ENCODE measurements around the gene LYPD6. TPM values are rescaled to one million over a fixed set of nuclear protein-coding genes. Genes with fewer than 3 reads are reported as not detected.

The LYPD6 gene
- total and polyA plus RNA-seq, 4 donors = 0.15 to 0.42 (median 0.23) TPM

DNA sequence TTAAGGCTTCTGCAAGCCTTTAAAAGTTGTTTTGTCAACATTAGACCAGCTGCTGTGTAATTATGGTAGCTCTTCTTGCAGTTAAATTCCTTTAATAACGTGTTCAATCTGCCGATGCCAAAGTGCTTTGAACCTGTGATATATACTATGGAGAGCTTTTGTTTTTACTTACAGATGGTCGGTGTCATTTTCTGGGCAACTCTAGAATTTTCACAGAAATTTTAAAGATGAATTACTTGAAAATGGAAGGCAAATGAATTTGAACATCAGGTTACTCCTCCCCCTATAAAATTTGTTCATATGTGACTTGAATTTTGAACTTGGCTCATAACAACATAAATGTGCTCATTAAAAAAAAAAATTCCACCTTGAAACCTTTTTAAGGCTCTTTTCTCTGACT lies 23.0 kb downstream of the LYPD6 start:
- no peaks in the 10 kb centered on the region for H3K27me3 ChIP-seq (ENCODE audit: control insufficient read depth in 4 of 4, insufficient read depth in 4 of 4, low read length in 3 of 4)
- H3K9ac ChIP-seq (ENCODE audit: low read depth in 1 of 2, low read length in 2 of 2) = no peak overlapping the region
- 91% methylated on average over 3 of the region's 3 CpGs for whole genome bisulfite sequencing
- no peak overlapping the region for H3K4me3 ChIP-seq (ENCODE audit: low read depth in 1 of 3, low read length in 3 of 3)
- no peak for DNase-seq (ENCODE audit: low spot score)
- H3K27ac ChIP-seq (ENCODE audit: low read depth in 1 of 2, low read length in 2 of 2) = no peak overlapping the region
- no peaks in the 10 kb centered on the region for H3K36me3 ChIP-seq (ENCODE audit: control insufficient read depth in 4 of 4, insufficient read depth in 3 of 4, low read depth in 1 of 4, low read length in 3 of 4)
- no peaks in the 10 kb centered on the region for H3K9me3 ChIP-seq (ENCODE audit: control insufficient read depth in 4 of 4, low read length in 3 of 4)
- peaks cover 0 to 3% (median under 1%) of the 10 kb centered on the region in 4 donors for H3K4me1 ChIP-seq (ENCODE audit: control insufficient read depth in 4 of 4, insufficient read depth in 4 of 4, low read length in 3 of 4)
- TF ChIP-seq FOXA2 (IDR thresholded peaks at IDR 0.05) (no peak), EGR1 (IDR thresholded peaks at IDR 0.05; ENCODE audit: low read depth in 2 of 2) (no peak), NR2F2 (IDR thresholded peaks at IDR 0.05) (no peak), FOXA1 (IDR thresholded peaks at IDR 0.05) (no peak), RXRA (IDR thresholded peaks at IDR 0.05) (no peak), YY1 (IDR thresholded peaks at IDR 0.05) (no peak), TAF1 (conservative IDR thresholded peaks at IDR 0.05) (no peak), SP1 (IDR thresholded peaks at IDR 0.05) (no peak), RAD21 (IDR thresholded peaks at IDR 0.05) (no peak), HNF4G (IDR thresholded peaks at IDR 0.05) (no peak), JUND (IDR thresholded peaks at IDR 0.05) (no peak), HNF4A (conservative IDR thresholded peaks at IDR 0.05) (no peak)
- TF ChIP-seq, protein P1, sequence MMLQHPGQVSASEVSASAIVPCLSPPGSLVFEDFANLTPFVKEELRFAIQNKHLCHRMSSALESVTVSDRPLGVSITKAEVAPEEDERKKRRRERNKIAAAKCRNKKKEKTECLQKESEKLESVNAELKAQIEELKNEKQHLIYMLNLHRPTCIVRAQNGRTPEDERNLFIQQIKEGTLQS (IDR thresholded peaks at IDR 0.05) = no peak
- TF ChIP-seq, protein P2, sequence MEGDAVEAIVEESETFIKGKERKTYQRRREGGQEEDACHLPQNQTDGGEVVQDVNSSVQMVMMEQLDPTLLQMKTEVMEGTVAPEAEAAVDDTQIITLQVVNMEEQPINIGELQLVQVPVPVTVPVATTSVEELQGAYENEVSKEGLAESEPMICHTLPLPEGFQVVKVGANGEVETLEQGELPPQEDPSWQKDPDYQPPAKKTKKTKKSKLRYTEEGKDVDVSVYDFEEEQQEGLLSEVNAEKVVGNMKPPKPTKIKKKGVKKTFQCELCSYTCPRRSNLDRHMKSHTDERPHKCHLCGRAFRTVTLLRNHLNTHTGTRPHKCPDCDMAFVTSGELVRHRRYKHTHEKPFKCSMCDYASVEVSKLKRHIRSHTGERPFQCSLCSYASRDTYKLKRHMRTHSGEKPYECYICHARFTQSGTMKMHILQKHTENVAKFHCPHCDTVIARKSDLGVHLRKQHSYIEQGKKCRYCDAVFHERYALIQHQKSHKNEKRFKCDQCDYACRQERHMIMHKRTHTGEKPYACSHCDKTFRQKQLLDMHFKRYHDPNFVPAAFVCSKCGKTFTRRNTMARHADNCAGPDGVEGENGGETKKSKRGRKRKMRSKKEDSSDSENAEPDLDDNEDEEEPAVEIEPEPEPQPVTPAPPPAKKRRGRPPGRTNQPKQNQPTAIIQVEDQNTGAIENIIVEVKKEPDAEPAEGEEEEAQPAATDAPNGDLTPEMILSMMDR (IDR thresholded peaks at IDR 0.05; ENCODE audit: low read depth, low read length, missing input control) = no peak
- TF ChIP-seq, protein P3, sequence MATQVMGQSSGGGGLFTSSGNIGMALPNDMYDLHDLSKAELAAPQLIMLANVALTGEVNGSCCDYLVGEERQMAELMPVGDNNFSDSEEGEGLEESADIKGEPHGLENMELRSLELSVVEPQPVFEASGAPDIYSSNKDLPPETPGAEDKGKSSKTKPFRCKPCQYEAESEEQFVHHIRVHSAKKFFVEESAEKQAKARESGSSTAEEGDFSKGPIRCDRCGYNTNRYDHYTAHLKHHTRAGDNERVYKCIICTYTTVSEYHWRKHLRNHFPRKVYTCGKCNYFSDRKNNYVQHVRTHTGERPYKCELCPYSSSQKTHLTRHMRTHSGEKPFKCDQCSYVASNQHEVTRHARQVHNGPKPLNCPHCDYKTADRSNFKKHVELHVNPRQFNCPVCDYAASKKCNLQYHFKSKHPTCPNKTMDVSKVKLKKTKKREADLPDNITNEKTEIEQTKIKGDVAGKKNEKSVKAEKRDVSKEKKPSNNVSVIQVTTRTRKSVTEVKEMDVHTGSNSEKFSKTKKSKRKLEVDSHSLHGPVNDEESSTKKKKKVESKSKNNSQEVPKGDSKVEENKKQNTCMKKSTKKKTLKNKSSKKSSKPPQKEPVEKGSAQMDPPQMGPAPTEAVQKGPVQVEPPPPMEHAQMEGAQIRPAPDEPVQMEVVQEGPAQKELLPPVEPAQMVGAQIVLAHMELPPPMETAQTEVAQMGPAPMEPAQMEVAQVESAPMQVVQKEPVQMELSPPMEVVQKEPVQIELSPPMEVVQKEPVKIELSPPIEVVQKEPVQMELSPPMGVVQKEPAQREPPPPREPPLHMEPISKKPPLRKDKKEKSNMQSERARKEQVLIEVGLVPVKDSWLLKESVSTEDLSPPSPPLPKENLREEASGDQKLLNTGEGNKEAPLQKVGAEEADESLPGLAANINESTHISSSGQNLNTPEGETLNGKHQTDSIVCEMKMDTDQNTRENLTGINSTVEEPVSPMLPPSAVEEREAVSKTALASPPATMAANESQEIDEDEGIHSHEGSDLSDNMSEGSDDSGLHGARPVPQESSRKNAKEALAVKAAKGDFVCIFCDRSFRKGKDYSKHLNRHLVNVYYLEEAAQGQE (IDR thresholded peaks at IDR 0.05) = no peak
- TF ChIP-seq, protein P4, sequence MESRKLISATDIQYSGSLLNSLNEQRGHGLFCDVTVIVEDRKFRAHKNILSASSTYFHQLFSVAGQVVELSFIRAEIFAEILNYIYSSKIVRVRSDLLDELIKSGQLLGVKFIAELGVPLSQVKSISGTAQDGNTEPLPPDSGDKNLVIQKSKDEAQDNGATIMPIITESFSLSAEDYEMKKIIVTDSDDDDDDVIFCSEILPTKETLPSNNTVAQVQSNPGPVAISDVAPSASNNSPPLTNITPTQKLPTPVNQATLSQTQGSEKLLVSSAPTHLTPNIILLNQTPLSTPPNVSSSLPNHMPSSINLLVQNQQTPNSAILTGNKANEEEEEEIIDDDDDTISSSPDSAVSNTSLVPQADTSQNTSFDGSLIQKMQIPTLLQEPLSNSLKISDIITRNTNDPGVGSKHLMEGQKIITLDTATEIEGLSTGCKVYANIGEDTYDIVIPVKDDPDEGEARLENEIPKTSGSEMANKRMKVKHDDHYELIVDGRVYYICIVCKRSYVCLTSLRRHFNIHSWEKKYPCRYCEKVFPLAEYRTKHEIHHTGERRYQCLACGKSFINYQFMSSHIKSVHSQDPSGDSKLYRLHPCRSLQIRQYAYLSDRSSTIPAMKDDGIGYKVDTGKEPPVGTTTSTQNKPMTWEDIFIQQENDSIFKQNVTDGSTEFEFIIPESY (IDR thresholded peaks at IDR 0.05) = no peak

DNA sequence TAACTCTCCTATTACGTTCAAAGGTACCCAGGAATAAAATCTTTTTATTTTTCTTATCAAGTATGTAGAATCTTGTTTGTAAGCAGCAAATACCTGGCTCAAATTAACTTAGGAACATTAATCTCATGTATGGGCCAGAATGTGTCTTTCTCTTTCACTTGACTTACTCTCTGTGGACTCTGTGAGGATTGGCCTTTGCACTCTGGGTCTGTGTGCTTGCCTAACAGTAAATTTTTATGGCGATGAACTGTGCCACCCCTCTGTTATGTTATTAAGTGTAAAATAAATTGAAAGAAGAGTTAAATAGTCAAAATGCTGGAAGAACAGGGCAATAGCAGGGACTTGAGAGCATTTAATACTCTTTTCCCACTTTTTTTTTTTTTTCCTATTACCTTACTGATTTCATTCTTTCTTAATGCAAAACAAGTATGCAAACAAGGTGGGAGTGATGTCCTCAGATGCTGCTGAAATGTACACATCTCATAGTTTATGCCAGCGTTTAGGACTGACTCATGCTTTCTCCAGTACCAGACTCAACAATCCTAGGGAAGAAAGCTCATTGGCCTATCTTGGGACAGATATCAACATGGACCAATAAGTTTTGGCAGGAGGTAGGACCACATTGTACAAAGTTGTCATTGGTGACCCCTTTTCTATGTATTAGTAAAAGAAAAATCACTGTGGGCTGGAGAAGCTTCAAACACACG lies 25.5 kb downstream of the LYPD6 start:
- Histone ChIP-seq H3K27ac (ENCODE audit: low read depth in 1 of 2, low read length in 2 of 2) (no peak overlapping the region), H3K4me1 (ENCODE audit: control insufficient read depth in 4 of 4, insufficient read depth in 4 of 4, low read length in 3 of 4) (peaks cover 0 to 3% (median under 1%) of the 10 kb centered on the region in 4 donors), H3K9me3 (ENCODE audit: control insufficient read depth in 4 of 4, low read length in 3 of 4) (no peaks in the 10 kb centered on the region), H3K27me3 (ENCODE audit: control insufficient read depth in 4 of 4, insufficient read depth in 4 of 4, low read length in 3 of 4) (no peaks in the 10 kb centered on the region), H3K9ac (ENCODE audit: low read depth in 1 of 2, low read length in 2 of 2) (no peak overlapping the region), H3K4me3 (ENCODE audit: low read depth in 1 of 3, low read length in 3 of 3) (no peak overlapping the region), H3K36me3 (ENCODE audit: control insufficient read depth in 4 of 4, insufficient read depth in 3 of 4, low read depth in 1 of 4, low read length in 3 of 4) (no peaks in the 10 kb centered on the region)
- no peak for DNase-seq (ENCODE audit: low spot score)
- whole genome bisulfite sequencing = 57% methylated on average over 4 of the region's 4 CpGs
- TF ChIP-seq JUND (IDR thresholded peaks at IDR 0.05) (no peak), EGR1 (IDR thresholded peaks at IDR 0.05; ENCODE audit: low read depth in 2 of 2) (no peak), RAD21 (IDR thresholded peaks at IDR 0.05) (no peak), FOXA1 (IDR thresholded peaks at IDR 0.05) (no peak), YY1 (IDR thresholded peaks at IDR 0.05) (no peak), SP1 (IDR thresholded peaks at IDR 0.05) (no peak)
- TF ChIP-seq, protein P2 (IDR thresholded peaks at IDR 0.05; ENCODE audit: low read depth, low read length, missing input control) = no peak
- TF ChIP-seq, protein P5, sequence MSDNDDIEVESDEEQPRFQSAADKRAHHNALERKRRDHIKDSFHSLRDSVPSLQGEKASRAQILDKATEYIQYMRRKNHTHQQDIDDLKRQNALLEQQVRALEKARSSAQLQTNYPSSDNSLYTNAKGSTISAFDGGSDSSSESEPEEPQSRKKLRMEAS (IDR thresholded peaks at IDR 0.05) = no peak
- TF ChIP-seq, protein P3 (IDR thresholded peaks at IDR 0.05) = no peak

Data from liver (tissue), 9 donors.